Gastroesophageal sphincter (tissue), 4 donors: ENCODE data around the gene SIGLEC1. TPM values are rescaled to one million over a fixed set of nuclear protein-coding genes. Genes with fewer than 3 reads are reported as not detected.
A peak's percentile ranks its signal among the peaks of the same experiment; 100 is the strongest.

Experiments
- ATAC-seq: fragments of 150-250 bp; one replicate; pipeline ENCODE4 v1.9.1; 2016; ENCODE audit warnings: mild to moderate bottlenecking, moderate library complexity
- H3K27ac ChIP-seq, 4 donors: fragments of 200-600 bp; sonication (generic) in 3 of 4; 1 replicate in 3 of 4; 2 replicates in 1 of 4; pipeline ENCODE4 v1.5.1; 2016 to 2019
- H3K27me3 ChIP-seq: fragments of 200-600 bp; sonication (generic); one replicate; pipeline ENCODE4 v1.5.1; 2019
- H3K36me3 ChIP-seq, 2 donors: fragments of 200-600 bp; sonication (generic); one replicate each; pipeline ENCODE4 v1.5.1; 2019; ENCODE audit warnings: control low read depth in 1 of 2
- H3K4me1 ChIP-seq, 3 donors: fragments of 200-600 bp; sonication (generic); 1 replicate in 2 of 3; 2 replicates in 1 of 3; pipeline ENCODE4 v1.5.1; 2016 to 2019; ENCODE audit warnings: control low read depth in 2 of 3
- H3K4me3 ChIP-seq, 2 donors: fragments of 200-600 bp; sonication (generic); one replicate each; pipeline ENCODE4 v1.5.1; 2019; ENCODE audit warnings: mild to moderate bottlenecking in 1 of 2, moderate library complexity in 1 of 2
- H3K9me3 ChIP-seq, 3 donors: fragments of 200-600 bp; sonication (generic); one replicate each; pipeline ENCODE4 v1.5.1; 2017 to 2019; ENCODE audit warnings: control low read depth in 2 of 3
- EP300 ChIP-seq: sonication (generic); formaldehyde crosslinking; IDR thresholded peaks from one replicate; pipeline ENCODE4 v1.6.1; 2017; ENCODE audit warnings: antibody characterized with exemption, mild to moderate bottlenecking
- POLR2A ChIP-seq, 2 donors: fragments of 450-650 bp; IDR thresholded peaks; one replicate each; pipeline ENCODE4 v1.6.1; 2017; ENCODE audit warnings: antibody characterized with exemption in 2 of 2, mild to moderate bottlenecking in 2 of 2, moderate library complexity in 1 of 2
- POLR2AphosphoS5 ChIP-seq: sonication (generic); formaldehyde crosslinking; IDR thresholded peaks from one replicate; pipeline ENCODE4 v1.6.1; 2017; ENCODE audit warnings: antibody characterized with exemption
- WGBS, 2 donors: methylation state at CpG; one replicate each; pipeline ENCODE4 v1.1.5; 2018; ENCODE audit warnings: low coverage in 1 of 2; 5-methylcytosine and 5-hydroxymethylcytosine counted together
- total RNA-seq, 4 donors: library from RNA; depleted of rRNA; stranded (reverse); fragments of >200 nt; gene quantifications; one replicate each; pipeline ENCODE4 v1.1.0, GENCODE V29; 2016
- TF ChIP-seq, protein P1 (sequence below), 4 experiments: fragments of 200-600 bp in 2 of 4; fragments of 450-650 bp in 2 of 4; sonication (generic) in 1 of 4; IDR thresholded peaks; one replicate each; pipeline ENCODE4 v1.5.1; 2017 to 2019; ENCODE audit warnings: antibody characterized with exemption in 4 of 4, mild to moderate bottlenecking in 2 of 4, moderate library complexity in 2 of 4

SIGLEC1 gene
- total RNA-seq, 4 donors from 2014 or later, result 10.1 to 17.2 (median 11.9) TPM

- no peak for ATAC-seq
- no peak for TF ChIP-seq EP300
- TF ChIP-seq, protein P1, sequence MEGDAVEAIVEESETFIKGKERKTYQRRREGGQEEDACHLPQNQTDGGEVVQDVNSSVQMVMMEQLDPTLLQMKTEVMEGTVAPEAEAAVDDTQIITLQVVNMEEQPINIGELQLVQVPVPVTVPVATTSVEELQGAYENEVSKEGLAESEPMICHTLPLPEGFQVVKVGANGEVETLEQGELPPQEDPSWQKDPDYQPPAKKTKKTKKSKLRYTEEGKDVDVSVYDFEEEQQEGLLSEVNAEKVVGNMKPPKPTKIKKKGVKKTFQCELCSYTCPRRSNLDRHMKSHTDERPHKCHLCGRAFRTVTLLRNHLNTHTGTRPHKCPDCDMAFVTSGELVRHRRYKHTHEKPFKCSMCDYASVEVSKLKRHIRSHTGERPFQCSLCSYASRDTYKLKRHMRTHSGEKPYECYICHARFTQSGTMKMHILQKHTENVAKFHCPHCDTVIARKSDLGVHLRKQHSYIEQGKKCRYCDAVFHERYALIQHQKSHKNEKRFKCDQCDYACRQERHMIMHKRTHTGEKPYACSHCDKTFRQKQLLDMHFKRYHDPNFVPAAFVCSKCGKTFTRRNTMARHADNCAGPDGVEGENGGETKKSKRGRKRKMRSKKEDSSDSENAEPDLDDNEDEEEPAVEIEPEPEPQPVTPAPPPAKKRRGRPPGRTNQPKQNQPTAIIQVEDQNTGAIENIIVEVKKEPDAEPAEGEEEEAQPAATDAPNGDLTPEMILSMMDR (IDR thresholded peaks at IDR 0.05), result peak; percentile 22 to 74 (median 41)
- Histone ChIP-seq H3K4me3 (no peak overlapping the region), H3K36me3 (no peaks in the 10 kb centered on the region), H3K27ac (no peak overlapping the region), H3K9me3 (no peaks in the 10 kb centered on the region), H3K4me1 (peaks cover 0 to 2% (median 0%) of the 10 kb centered on the region in 3 donors), H3K27me3 (peaks cover 20% of the 10 kb centered on the region)
- 77 to 85% methylated on average over 3 to 4 of the region's 4 CpGs for WGBS, 2 donors
These were observed 3.9 kb upstream of the SIGLEC1 start for GRCh38 chr20:3716195-3716834.

- H3K4me1 ChIP-seq, result peaks cover 0 to 19% (median 7%) of the 10 kb centered on the region in 3 donors
- peak; percentile 40 for ATAC-seq
- H3K9me3 ChIP-seq, result no peaks in the 10 kb centered on the region
- no peak overlapping the region for H3K4me3 ChIP-seq
- TF ChIP-seq POLR2A (IDR thresholded peaks at IDR 0.05) (no peak), POLR2AphosphoS5 (no peak), EP300 (no peak)
- TF ChIP-seq, protein P1 (IDR thresholded peaks at IDR 0.05), result no peak
- WGBS, 2 donors, result 68 to 83% methylated on average over 2 of the region's 4 CpGs
- peaks cover 15% of the 10 kb centered on the region for H3K27me3 ChIP-seq
- no peak overlapping the region for H3K27ac ChIP-seq
- H3K36me3 ChIP-seq, result no peaks in the 10 kb centered on the region
These were observed 1.7 kb upstream of the SIGLEC1 start for GRCh38 chr20:3714092-3714491.

DNA sequence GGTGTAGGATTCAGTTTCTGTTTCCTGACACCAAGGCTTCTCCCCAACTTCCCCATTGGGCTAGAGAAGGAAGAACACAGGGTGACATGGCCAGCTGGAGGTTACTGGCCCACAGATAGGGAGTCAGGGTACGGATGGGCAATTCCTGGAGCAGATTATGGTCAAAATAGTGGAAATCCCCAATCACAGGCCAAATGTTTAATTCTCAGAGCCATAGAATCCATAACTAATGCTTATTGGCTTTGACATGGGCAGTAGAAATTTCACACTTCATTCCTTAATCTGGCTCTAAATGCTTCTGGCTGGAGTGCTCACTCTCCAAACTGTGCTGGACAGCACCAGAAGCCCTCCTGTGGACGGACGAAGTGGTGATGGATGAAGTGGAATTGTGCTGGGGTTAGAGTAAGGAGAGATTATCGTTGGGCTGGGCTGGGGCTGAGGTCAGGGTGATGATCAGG is 887 bp downstream of the SIGLEC1 start:
- WGBS, 2 donors, result 55 to 68% methylated on average over 3 to 4 of the region's 4 CpGs

DNA sequence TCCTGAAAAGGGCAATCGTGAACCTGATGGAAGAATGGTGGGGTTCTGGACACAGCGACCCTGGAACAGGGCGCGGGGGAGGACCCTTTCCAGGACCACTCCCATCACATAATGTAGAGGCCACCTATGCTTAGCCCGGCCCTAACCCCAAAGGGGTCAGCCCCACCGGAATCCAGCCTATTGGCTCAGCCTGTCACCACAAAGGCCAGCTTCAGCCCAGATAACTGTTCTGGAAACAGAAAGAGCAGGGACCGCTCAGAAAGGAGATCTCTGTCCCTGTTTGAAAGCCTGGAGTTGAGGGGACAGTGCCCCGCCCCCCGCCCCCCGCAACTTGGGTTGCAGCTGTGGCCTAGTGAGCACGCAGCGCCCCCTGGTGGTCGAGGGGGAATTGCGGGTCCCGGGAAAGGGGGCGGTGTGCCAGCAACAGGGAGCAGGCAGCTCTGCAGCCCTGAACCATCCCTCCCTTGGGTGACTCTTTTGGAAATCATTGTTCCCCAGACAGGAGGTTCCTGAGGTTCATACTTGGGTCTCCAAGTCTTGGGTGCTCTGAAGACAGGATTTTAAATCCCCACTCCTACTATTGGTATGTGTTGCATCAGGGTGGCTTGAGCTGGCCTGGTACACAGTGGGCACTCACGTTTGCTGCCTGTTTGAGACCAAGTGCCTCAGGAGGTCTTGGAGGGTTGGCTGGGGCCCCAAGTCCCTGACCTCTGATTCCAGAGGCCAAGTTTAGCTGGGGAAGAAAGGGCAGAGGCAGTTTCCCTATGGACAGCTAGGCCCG is 1.5 kb downstream of the SIGLEC1 start:
- H3K4me1 ChIP-seq, result peaks cover 0 to 19% (median 7%) of the 10 kb centered on the region in 3 donors
- peak overlapping the region in 2 of 4 donors; percentile 10 to 31 for H3K27ac ChIP-seq
- H3K9me3 ChIP-seq, result no peaks in the 10 kb centered on the region
- no peaks in the 10 kb centered on the region for H3K27me3 ChIP-seq
- H3K4me3 ChIP-seq, result peak overlapping the region in 1 of 2 donors; percentile 39
- TF ChIP-seq POLR2A (IDR thresholded peaks at IDR 0.05), result no peak
- TF ChIP-seq, protein P1 (IDR thresholded peaks at IDR 0.05), result peak in 3 of 4 experiments; percentile 94 to 99 (median 98)
- no peak for TF ChIP-seq POLR2AphosphoS5
- TF ChIP-seq EP300, result no peak
- no peaks in the 10 kb centered on the region for H3K36me3 ChIP-seq
- WGBS, 2 donors, result 56 to 62% methylated on average over 2 to 5 of the region's 18 CpGs
- ATAC-seq, result peak; percentile 57

More for the DNA sequence above, 887 bp downstream of the SIGLEC1 start:
- Histone ChIP-seq H3K9me3 (no peaks in the 10 kb centered on the region), H3K4me3 (peak overlapping the region in 1 of 2 donors; percentile 39), H3K4me1 (peaks cover 0 to 19% (median 7%) of the 10 kb centered on the region in 3 donors), H3K27me3 (no peaks in the 10 kb centered on the region), H3K27ac (no peak overlapping the region), H3K36me3 (no peaks in the 10 kb centered on the region)
- no peak for ATAC-seq
- TF ChIP-seq EP300, result no peak
- TF ChIP-seq, protein P1 (IDR thresholded peaks at IDR 0.05), result peak in 1 of 4 experiments; percentile 8
